Globus pallidus (tissue), 1 donor: ENCODE data around the gene ITGA4.

Experiments used
- DNase-seq: peaks from one replicate; pipeline ENCODE4 v3.0.0-alpha.2; 2015; ENCODE audit warnings: low spot score

ITGA4 gene

GRCh38 chr2:181516992-181517391 is 59.8 kb downstream of the ITGA4 start:
- no peak for DNase-seq

GRCh38 chr2:181517685-181518301 is 60.6 kb downstream of the ITGA4 start:
- DNase-seq, result no peak

- no peak for DNase-seq
Measured at GRCh38 chr2:181520253-181520652, 63.1 kb downstream of the ITGA4 start.

GRCh38 chr2:181523756-181524155 is 66.6 kb downstream of the ITGA4 start:
- no peak for DNase-seq

- no peak for DNase-seq
Measured at GRCh38 chr2:181526014-181526413, 68.8 kb downstream of the ITGA4 start.

- DNase-seq, result no peak
Measured at GRCh38 chr2:181527058-181527457, 69.9 kb downstream of the ITGA4 start.

GRCh38 chr2:181528441-181528840 is 71.3 kb downstream of the ITGA4 start:
- no peak for DNase-seq

- DNase-seq, result no peak
Measured at GRCh38 chr2:181536730-181537129, 79.5 kb downstream of the ITGA4 start.

GRCh38 chr2:181540421-181540820 is 83.2 kb downstream of the ITGA4 start:
- no peak for DNase-seq

- DNase-seq, result no peak
Measured at GRCh38 chr2:181542170-181542569, 85.0 kb downstream of the ITGA4 start.

GRCh38 chr2:181546086-181546485 is 88.9 kb downstream of the ITGA4 start:
- DNase-seq, result no peak

GRCh38 chr2:181552808-181553207 is 95.6 kb downstream of the ITGA4 start:
- no peak for DNase-seq

- no peak for DNase-seq
Measured at GRCh38 chr2:181553244-181553643, 96.1 kb downstream of the ITGA4 start.

- DNase-seq, result no peak
Measured at GRCh38 chr2:181554061-181554830, 97.1 kb downstream of the ITGA4 start.

- DNase-seq, result no peak
Measured at GRCh38 chr2:181558371-181558770, 101.2 kb downstream of the ITGA4 start.

GRCh38 chr2:181563101-181563692 is 106.0 kb downstream of the ITGA4 start:
- DNase-seq, result no peak

- no peak for DNase-seq
Measured at GRCh38 chr2:181566334-181567032, 109.3 kb downstream of the ITGA4 start.

GRCh38 chr2:181570059-181570458 is 112.9 kb downstream of the ITGA4 start:
- no peak for DNase-seq

- DNase-seq, result no peak
Measured at GRCh38 chr2:181570833-181571661, 113.9 kb downstream of the ITGA4 start.

GRCh38 chr2:181573140-181573736 is 116.1 kb downstream of the ITGA4 start:
- peak; percentile 2 for DNase-seq

- DNase-seq, result no peak
Measured at GRCh38 chr2:181574321-181574720, 117.1 kb downstream of the ITGA4 start.
